Endodermal cell (in vitro differentiated cells): Measurements from ENCODE around the gene BAHCC1. TPM values are rescaled to one million over a fixed set of nuclear protein-coding genes. Genes with fewer than 3 reads are reported as not detected.

Experiments
- DNase-seq: peaks from one replicate; pipeline ENCODE4 v3.0.0-alpha.2; 2017
- H3K27ac ChIP-seq: 2 replicates; pipeline ENCODE4 v1.5.1; 2013; ENCODE audit warnings: mild to moderate bottlenecking, low read depth, low read length, moderate library complexity
- H3K27me3 ChIP-seq: 2 replicates; pipeline ENCODE4 v1.6.1; 2013; ENCODE audit warnings: mild to moderate bottlenecking, low read length, moderate library complexity; ENCODE audit not compliant: insufficient read depth, control insufficient read depth, poor library complexity, severe bottlenecking
- H3K36me3 ChIP-seq: 2 replicates; pipeline ENCODE4 v1.7.0; 2013; ENCODE audit warnings: mild to moderate bottlenecking, low read length, moderate library complexity; ENCODE audit not compliant: control insufficient read depth, insufficient read depth
- H3K4me1 ChIP-seq: one replicate; pipeline ENCODE4 v1.7.0; 2013; ENCODE audit warnings: low read length; ENCODE audit not compliant: control insufficient read depth, insufficient read depth
- H3K4me3 ChIP-seq: 2 replicates; pipeline ENCODE4 v1.5.1; 2013; ENCODE audit warnings: mild to moderate bottlenecking, low read length, moderate library complexity
- H3K9ac ChIP-seq: 2 replicates; pipeline ENCODE4 v1.6.1; 2013; ENCODE audit warnings: mild to moderate bottlenecking, low read length, moderate library complexity; ENCODE audit not compliant: poor library complexity, severe bottlenecking; ENCODE audit errors: extremely low read depth
- H3K9me3 ChIP-seq: 2 replicates; pipeline ENCODE4 v1.6.1; 2013; ENCODE audit warnings: mild to moderate bottlenecking, low read length, moderate library complexity; ENCODE audit not compliant: control insufficient read depth
- H3K27ac Mint-ChIP-seq: 2 replicates; pipeline ENCODE4 v1.8.0; 2020; ENCODE audit warnings: mixed read lengths
- H3K27me3 Mint-ChIP-seq: 2 replicates; pipeline ENCODE4 v1.8.0; 2021; ENCODE audit warnings: mild to moderate bottlenecking, mixed read lengths; ENCODE audit not compliant: insufficient read depth
- H3K36me3 Mint-ChIP-seq: 2 replicates; pipeline ENCODE4 v1.8.0; 2020; ENCODE audit warnings: low read depth, mixed read lengths
- H3K4me1 Mint-ChIP-seq: 2 replicates; pipeline ENCODE4 v1.8.0; 2020; ENCODE audit warnings: mixed read lengths
- H3K4me3 Mint-ChIP-seq: 2 replicates; pipeline ENCODE4 v1.8.0; 2020; ENCODE audit warnings: mild to moderate bottlenecking, moderate library complexity, mixed read lengths
- H3K9me3 Mint-ChIP-seq: 2 replicates; pipeline ENCODE4 v1.8.0; 2020; ENCODE audit warnings: mild to moderate bottlenecking, mixed read lengths
- WGBS, 2 experiments: methylation state at CpG; one replicate each; pipeline versions ENCODE4 v1.1.5 to v1.1.7; 2013; ENCODE audit warnings: missing lambda C conversion rate in 2 of 2, mixed read lengths in 1 of 2; ENCODE audit not compliant: insufficient coverage in 1 of 2, insufficient read length in 1 of 2; 5-methylcytosine and 5-hydroxymethylcytosine counted together
- total RNA-seq, 2 donors: library from RNA; stranded (reverse); fragmentation: NEBNext Ultra II Directional in 1 of 2; extraction: Animal tissue kit (Norgen Biotek cat#: 25700) in 1 of 2; gene quantifications; 2 replicates in 1 of 2; 3 replicates in 1 of 2; pipeline ENCODE4 v1.2.1, GENCODE V29; 2021
- TF ChIP-seq, protein P1 (sequence below): fragments of 200-600 bp; sonication (generic); conservative IDR thresholded peaks from 2 replicates; pipeline ENCODE4 v1.5.0; 2021; ENCODE audit warnings: antibody characterized with exemption, mild to moderate bottlenecking

BAHCC1 gene
- total RNA-seq, 2 donors from 2014 or later: 63.9 to 78.1 TPM

DNA sequence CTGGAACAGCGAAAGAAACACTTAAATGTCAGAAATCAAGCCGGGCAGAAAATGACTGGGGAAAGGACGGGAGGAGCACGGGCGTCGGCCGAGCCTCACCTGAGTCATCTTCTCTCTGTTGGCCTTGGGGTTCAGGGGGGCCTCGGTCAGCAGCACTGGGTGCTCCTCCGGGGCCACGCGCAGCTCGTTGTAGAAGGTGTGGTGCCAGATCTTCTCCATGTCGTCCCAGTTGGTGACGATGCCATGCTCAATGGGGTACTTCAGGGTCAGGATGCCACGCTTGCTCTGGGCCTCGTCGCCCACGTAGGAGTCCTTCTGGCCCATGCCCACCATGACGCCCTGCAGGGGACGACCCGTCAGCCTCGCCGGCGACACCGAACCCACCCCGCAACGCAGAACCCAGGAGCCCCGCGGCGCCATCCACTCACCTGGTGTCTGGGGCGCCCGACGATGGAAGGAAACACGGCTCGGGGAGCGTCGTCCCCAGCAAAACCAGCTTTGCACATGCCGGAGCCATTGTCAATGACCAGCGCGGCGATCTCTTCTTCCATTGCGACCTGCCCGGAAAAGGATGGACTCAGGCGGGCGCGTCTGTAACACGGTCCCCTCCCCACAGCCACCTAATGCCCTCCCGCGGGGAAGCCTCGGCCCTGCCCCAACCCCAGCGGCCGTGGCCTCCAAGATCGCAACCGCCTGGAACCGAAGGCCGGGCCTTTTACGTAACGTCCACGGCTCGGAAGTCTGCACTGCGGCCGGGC, 116.7 kb downstream of the BAHCC1 start:
- peaks cover 6% of the 10 kb centered on the region for H3K9me3 Mint-ChIP-seq
- Histone ChIP-seq H3K9me3 (no peaks in the 10 kb centered on the region), H3K4me3 (peak overlapping the region; percentile 95), H3K27me3 (no peaks in the 10 kb centered on the region), H3K36me3 (peaks cover 46% of the 10 kb centered on the region), H3K9ac (peak overlapping the region; percentile 99), H3K27ac (peak overlapping the region; percentile 87), H3K4me1 (peaks cover 7% of the 10 kb centered on the region)
- TF ChIP-seq, protein P1, sequence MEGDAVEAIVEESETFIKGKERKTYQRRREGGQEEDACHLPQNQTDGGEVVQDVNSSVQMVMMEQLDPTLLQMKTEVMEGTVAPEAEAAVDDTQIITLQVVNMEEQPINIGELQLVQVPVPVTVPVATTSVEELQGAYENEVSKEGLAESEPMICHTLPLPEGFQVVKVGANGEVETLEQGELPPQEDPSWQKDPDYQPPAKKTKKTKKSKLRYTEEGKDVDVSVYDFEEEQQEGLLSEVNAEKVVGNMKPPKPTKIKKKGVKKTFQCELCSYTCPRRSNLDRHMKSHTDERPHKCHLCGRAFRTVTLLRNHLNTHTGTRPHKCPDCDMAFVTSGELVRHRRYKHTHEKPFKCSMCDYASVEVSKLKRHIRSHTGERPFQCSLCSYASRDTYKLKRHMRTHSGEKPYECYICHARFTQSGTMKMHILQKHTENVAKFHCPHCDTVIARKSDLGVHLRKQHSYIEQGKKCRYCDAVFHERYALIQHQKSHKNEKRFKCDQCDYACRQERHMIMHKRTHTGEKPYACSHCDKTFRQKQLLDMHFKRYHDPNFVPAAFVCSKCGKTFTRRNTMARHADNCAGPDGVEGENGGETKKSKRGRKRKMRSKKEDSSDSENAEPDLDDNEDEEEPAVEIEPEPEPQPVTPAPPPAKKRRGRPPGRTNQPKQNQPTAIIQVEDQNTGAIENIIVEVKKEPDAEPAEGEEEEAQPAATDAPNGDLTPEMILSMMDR: no peak
- peak; percentile 67 for DNase-seq
- 1% methylated on average over 31 to 62 of the region's 62 CpGs for WGBS, 2 experiments
- H3K36me3 Mint-ChIP-seq: peaks cover 45% of the 10 kb centered on the region
- no peaks in the 10 kb centered on the region for H3K27me3 Mint-ChIP-seq
- peak overlapping the region; percentile 98 for H3K4me3 Mint-ChIP-seq
- H3K27ac Mint-ChIP-seq: peak overlapping the region; percentile 97
- peaks cover 25% of the 10 kb centered on the region for H3K4me1 Mint-ChIP-seq

DNA sequence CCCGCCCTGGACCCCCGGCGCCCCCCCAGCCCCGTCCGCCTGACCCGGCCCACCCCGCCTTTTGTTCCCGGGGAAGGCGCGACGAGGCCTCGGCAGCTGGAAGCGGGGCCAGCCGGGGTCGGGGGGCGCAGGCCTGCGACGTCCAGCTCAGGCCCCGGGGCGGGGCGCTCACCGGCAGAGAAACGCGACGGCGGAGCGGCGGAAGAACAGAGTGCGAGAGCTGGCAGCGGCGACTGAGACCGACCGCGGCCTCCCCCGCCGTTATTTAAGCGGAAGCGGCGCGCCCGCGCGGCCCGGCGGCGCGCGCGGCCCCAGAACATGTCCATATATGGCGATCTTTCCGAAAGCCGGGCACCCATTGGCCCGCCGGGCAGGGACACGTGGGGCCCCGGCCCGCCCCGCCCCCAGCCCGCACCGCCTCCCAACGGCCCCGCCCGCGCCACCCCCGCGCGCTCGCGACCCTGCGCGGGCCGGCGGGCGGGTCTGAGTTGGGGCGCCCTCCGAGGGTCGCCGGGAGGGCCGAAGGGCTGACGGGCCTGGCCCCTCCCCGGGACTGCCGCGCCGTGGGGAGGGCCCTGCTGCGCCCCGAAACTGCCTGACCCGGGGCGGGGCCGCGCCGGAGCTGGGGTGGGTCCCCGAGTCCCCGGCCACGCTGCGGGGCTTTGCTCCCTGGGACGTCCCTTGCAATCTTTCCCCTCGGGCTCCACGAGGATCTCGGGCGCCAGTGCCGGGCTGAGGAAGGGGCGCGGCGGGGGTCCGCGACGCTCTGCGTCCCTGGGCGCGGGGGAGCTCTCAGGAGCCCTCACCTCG, 117.5 kb downstream of the BAHCC1 start, which contains the start of gene ACTG1:
TSS of gene ACTG1 (minus strand) at position 238 of the 810 bp plus-strand sequence. CDS start 445 bp downstream, outside the sequence.
- WGBS, 2 experiments: 0% methylated on average over 28 to 111 of the region's 111 CpGs
- peaks cover 26% of the 10 kb centered on the region for H3K4me1 Mint-ChIP-seq

DNA sequence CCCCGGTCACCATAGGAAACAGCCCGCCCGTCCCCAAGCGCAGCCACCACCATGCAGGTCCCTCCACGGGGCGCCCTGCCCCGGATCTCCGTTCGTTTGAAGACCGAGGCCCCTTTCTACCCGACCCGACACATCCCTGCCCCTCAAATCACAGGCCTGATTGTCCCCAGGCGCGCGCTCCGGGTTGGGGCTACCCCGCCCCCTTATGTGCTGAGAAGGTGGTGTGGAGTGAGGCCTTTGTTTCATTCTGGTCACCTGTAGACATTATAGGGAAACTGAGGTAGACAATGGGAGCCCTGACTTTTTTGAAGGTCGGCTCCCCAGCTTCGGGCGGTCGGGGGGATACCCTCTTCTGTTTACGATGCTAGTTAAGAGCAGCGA, 118.1 kb downstream of the BAHCC1 start:
- peak overlapping the region; percentile 97 for H3K9ac ChIP-seq
- peak overlapping the region; percentile 96 for H3K27ac ChIP-seq
- peak; percentile 95 for DNase-seq
- Mint-ChIP-seq H3K4me1 (peaks cover 31% of the 10 kb centered on the region), H3K27me3 (no peaks in the 10 kb centered on the region), H3K27ac (peak overlapping the region; percentile 95), H3K4me3 (peak overlapping the region; percentile 98), H3K36me3 (peaks cover 43% of the 10 kb centered on the region), H3K9me3 (peaks cover 6% of the 10 kb centered on the region)
- TF ChIP-seq, protein P1: no peak
- H3K36me3 ChIP-seq: peaks cover 46% of the 10 kb centered on the region
- no peaks in the 10 kb centered on the region for H3K27me3 ChIP-seq
- H3K4me1 ChIP-seq: peaks cover 7% of the 10 kb centered on the region
- 0 to 2% methylated on average over 8 to 23 of the region's 23 CpGs for WGBS, 2 experiments
- H3K9me3 ChIP-seq: no peaks in the 10 kb centered on the region
- peak overlapping the region; percentile 88 for H3K4me3 ChIP-seq

More for the DNA sequence above, 117.5 kb downstream of the BAHCC1 start, which contains the start of gene ACTG1:
- Mint-ChIP-seq H3K27me3 (no peaks in the 10 kb centered on the region), H3K36me3 (peaks cover 45% of the 10 kb centered on the region), H3K9me3 (peaks cover 6% of the 10 kb centered on the region), H3K4me3 (peak within 1 kb of the TSS; percentile 98), H3K27ac (peak within 1 kb of the TSS; percentile 97)
- peak within 1 kb of the TSS; percentile 95 for H3K4me3 ChIP-seq
- no peaks in the 10 kb centered on the region for H3K27me3 ChIP-seq
- peaks cover 46% of the 10 kb centered on the region for H3K36me3 ChIP-seq
- no peaks in the 10 kb centered on the region for H3K9me3 ChIP-seq
- TF ChIP-seq, protein P1: no peak
- peak within 1 kb of the TSS; percentile 99 for H3K9ac ChIP-seq
- H3K4me1 ChIP-seq: peaks cover 7% of the 10 kb centered on the region
- H3K27ac ChIP-seq: peak within 1 kb of the TSS; percentile 96
- peak; percentile 97 for DNase-seq
